Activated CD4-positive, alpha-beta T cell treated with anti-CD3 and anti-CD28 coated beads for 24 hours (primary cell): ENCODE data around the gene R3HDM1.
"Not testable (repeated sequence)": the region's sequence is repeated elsewhere in the genome, so short reads cannot be mapped to it uniquely, and the experiment has no call there.

Experiments used
- DNase-seq, 2 donors: peaks; one replicate each; pipeline ENCODE4 v3.0.0-alpha.2; 2020; ENCODE audit warnings: low read depth in 2 of 2

R3HDM1 gene

GRCh38 chr2:135531231-135532197 is at the start of gene R3HDM1:
TSS of gene R3HDM1 (plus strand) at chr2:135531484. CDS start at chr2:135604846, 73,362 bp downstream.
- peak; percentile 88 to 98 for DNase-seq

DNA sequence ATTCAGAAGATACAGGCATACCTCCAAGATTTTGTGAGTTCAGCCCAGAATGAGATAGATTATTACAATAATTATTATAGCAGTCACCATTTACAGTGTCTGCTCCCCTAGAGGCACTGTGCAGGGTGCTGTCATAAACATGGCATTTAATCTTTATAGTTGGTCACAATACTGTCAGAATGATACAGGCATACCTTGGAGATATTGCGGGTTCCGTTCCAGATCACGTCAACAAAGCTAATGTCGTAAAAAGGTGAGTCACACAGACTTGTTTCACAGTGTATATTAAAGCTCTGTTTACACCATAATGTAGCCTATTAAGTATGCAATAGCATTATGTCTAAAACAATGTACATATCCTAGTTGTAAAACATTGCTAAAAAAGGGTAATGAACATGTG is 45.8 kb upstream of the R3HDM1 start:
- DNase-seq: no peak

DNA sequence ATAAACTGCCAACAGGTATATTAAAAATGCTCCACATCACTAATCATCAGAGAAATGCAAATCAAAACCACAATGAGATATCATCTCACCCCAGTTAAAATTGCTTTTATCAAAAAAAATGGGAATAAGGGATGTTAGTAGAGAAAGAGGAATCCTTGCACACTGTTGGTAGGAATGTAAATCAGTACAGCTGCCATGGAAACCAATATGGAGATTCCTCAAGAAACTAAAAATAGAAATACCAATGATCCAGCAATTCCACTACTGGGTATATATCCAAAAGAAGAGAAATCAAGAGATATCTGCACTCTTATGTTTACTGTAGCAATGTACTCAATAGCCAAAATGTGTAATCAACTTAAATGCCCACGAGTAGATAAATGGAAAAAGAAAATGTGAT is 40.9 kb upstream of the R3HDM1 start:
- no peak for DNase-seq

- DNase-seq: no peak
Measured at GRCh38 chr2:135494503-135494902, 36.8 kb upstream of the R3HDM1 start.

DNA sequence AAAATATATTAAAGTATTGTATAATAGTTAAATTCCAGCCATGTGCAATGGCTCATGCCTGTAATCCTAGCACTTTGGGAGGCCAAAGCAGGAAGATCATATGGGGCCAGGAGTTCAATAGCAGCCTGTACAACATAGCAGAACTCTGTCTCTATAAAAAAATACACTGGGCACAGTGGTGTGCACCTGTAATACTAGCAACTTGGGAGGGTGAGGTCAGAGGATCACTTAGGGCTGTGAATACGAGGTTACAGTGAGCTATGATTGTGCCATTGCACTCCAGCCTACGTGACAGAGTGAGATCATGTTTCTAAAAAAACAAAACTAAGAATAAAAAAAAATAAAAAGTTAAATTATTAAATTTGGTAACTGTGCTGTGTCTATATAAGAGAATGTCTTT is 36.4 kb upstream of the R3HDM1 start:
- DNase-seq: no peak

- not testable (repeated sequence) for DNase-seq
Measured at GRCh38 chr2:135498588-135498987, 32.7 kb upstream of the R3HDM1 start.

- DNase-seq: no peak
Measured at GRCh38 chr2:135504811-135505210, 26.5 kb upstream of the R3HDM1 start.

GRCh38 chr2:135510577-135510976 is 20.7 kb upstream of the R3HDM1 start:
- no peak for DNase-seq

DNA sequence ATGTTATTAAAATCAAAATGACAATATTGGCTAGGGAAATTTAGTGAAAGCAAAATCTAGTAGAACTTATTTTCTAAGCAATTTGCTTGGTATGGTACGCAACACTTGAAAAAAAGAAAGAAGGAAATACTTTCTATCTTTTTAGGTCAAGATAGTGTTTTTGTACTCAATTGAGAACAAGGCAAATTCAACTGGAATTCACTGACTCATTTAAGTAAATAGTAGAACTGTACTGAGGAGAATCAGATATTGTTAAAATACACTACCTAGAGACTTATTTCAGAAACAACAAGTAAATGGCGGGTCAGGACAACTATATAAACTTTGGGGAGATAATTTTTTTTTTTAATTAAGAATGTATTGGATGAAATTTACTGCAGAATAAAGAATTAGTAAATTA is 19.2 kb upstream of the R3HDM1 start:
- DNase-seq: no peak

DNA sequence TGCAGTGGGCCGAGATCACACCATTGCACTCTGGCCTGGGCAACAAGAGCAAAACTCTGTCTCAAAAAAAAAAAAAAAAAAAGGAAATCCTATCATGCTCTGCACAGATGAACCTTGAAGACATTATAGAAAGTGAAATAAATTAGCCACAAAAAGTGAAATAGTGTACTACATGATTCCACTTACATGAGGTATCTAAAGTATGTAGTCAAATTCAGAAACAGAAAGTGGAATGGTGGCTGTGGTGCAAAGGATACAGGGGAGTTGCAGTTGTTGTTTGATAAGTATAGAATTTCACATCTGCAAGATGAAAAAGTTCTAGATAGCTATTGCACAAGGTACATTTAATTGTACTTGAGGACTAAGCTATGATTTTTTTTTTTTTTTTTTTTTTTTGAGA is 5.5 kb upstream of the R3HDM1 start:
- DNase-seq: no peak

DNA sequence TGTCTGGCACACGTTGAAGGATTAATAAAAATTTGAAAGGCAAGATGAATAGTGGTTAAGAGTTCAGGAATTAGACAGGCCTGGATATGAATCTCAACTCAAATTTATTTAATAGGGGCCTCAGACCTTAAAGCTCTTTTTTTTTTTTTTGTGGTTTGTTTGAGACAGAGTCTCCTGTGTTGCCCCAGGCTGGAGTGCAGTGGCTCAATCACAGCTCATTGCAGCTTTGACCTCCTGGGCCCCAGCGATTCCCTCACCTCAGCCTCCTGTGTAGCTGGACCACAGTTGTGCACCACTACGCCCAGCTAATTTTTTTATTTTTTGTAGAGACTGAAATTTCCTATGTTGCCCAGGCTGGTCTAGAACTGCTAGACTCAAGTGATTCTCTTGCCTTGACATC is 3.3 kb upstream of the R3HDM1 start:
- no peak for DNase-seq

- DNase-seq: peak; percentile 83 to 86
Measured at GRCh38 chr2:135530313-135531230, 712 bp upstream of the R3HDM1 start, which contains the start of gene ZRANB3. TSS of gene ZRANB3 (minus strand) at chr2:135531218.

- DNase-seq: no peak
Measured at GRCh38 chr2:135532581-135532980, 1.3 kb downstream of the R3HDM1 start.

DNA sequence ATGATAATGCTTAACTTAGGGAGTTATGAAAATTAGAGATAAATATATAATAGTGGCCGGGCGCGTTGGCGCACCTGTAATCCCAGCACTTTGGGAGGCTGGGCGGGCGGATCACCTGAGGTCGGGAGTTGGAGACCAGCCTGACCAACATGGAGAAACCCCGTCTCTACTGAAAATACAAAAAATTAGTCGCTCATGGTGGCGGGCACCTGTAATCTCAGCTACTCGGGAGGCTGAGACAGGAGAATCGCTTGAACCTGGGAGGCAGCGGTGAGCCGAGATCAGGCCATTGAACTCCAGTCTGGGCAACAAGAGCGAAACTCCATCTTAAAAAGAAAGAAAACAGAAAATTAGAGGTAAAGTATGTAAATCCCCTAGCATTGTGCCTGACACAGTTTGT is 2.3 kb downstream of the R3HDM1 start:
- DNase-seq: not testable (repeated sequence)

- DNase-seq: no peak
Measured at GRCh38 chr2:135546436-135546835, 15.2 kb downstream of the R3HDM1 start.

DNA sequence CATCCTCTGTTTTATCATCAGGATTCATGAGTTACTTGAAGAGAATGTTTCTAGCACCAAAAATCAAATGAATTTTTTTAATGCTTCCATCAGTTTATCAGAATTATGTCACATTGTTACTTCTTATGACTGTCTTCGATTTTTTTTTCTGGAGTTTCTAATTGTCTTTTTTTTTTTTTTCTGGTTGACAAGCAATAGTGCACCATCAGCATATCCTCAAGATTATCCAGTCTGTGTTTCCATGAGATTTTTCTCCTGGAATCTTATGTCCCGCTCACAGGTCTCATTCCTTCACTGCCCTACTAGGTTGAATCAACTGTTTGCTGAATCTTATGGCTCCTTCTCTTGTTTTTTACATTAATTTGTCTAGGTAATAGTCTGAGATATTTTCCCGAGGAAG is 16.0 kb downstream of the R3HDM1 start:
- no peak for DNase-seq

- no peak for DNase-seq
Measured at GRCh38 chr2:135551356-135551755, 20.1 kb downstream of the R3HDM1 start.

DNA sequence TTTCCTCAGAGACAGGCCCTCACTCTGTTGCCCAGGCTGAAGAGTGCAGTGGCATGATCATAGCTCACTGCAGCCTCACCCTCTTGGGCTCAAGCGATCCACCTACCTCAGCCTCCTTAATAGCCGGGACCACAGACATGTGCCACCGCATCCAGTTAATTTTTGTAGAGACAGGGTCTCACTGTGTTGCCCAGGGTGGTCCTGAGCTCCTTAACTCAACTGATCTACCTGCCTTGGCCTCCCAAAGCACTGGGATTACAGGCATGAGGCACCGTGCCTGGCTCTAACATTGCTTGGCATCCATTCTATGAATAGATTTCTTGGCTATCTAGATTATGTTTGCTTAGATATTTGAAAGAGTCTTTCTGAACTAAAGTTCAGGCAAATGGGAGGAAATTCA is 21.6 kb downstream of the R3HDM1 start:
- DNase-seq: no peak

DNA sequence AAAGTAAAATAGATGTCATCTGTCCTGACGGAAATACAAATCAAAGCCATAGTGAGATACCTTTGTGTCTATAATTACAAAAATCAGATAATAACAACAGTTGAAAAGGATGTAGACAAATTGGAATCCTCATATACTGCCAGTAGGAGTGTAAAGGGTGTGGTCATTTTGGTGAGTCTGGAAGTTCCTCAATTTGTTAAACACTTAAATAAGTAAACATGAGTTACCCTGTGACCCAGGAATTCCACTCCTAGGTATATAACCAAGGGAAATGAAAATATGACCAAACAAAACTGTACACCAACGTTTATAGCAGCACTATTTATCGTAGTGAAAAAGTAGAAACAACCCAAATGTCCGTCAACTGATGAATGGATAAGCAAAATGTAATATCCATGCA is 24.0 kb downstream of the R3HDM1 start:
- DNase-seq: no peak

DNA sequence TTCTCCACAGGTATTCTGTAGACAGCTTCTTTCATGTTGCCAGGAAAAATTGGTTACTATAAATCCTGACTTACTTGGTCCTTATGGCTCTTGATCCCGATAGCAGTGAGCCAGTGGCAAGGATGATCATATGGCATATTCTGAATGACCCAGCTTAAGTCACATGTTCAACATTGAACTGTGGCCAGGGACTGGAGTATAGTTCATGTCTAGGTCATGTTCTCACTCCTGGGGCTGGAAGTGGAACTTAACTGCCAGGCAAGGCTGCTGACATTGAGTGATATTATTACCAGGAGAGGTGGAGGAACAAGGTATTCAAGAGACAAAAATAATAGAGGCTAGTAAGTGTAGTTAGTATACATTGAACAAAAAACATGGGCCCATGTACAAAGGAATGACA is 26.2 kb downstream of the R3HDM1 start:
- DNase-seq: no peak

- no peak for DNase-seq
Measured at GRCh38 chr2:135561925-135562324, 30.6 kb downstream of the R3HDM1 start.

GRCh38 chr2:135563793-135564192 is 32.5 kb downstream of the R3HDM1 start:
- peak in 1 of 2 donors; percentile 0 for DNase-seq
